ENCODE data around the gene CHN1.

GRCh38 chr2:174965992-174966744 is 39.0 kb downstream of the CHN1 start:
- TF ChIP-seq POLR2A (IDR thresholded peaks at IDR 0.05) (no peak), CTCF (IDR thresholded peaks at IDR 0.05) (no peak)
